ENCODE measurements around the gene WDR90.

The WDR90 gene

GRCh38 chr16:667780-668518 is 18.8 kb downstream of the WDR90 start, which contains the start of gene RHOT2 (continued):
- TF ChIP-seq, protein P1, sequence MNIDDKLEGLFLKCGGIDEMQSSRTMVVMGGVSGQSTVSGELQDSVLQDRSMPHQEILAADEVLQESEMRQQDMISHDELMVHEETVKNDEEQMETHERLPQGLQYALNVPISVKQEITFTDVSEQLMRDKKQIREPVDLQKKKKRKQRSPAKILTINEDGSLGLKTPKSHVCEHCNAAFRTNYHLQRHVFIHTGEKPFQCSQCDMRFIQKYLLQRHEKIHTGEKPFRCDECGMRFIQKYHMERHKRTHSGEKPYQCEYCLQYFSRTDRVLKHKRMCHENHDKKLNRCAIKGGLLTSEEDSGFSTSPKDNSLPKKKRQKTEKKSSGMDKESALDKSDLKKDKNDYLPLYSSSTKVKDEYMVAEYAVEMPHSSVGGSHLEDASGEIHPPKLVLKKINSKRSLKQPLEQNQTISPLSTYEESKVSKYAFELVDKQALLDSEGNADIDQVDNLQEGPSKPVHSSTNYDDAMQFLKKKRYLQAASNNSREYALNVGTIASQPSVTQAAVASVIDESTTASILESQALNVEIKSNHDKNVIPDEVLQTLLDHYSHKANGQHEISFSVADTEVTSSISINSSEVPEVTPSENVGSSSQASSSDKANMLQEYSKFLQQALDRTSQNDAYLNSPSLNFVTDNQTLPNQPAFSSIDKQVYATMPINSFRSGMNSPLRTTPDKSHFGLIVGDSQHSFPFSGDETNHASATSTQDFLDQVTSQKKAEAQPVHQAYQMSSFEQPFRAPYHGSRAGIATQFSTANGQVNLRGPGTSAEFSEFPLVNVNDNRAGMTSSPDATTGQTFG (tag by site-specific recombination; IDR thresholded peaks at IDR 0.05; ENCODE audit: borderline replicate concordance) = no peak
- TF ChIP-seq MEIS1 (CRISPR knock-in tag; IDR thresholded peaks at IDR 0.05; ENCODE audit: borderline replicate concordance) = no peak
- 0 out of 2 replicates have a peak, but pooled peaks have one; percentile 39 for TF ChIP-seq GLIS1 (tag by site-specific recombination; IDR thresholded peaks at IDR 0.05)
- TF ChIP-seq ZNF426 (tag by site-specific recombination; IDR thresholded peaks at IDR 0.05) = no peak
- TF ChIP-seq, protein P2, sequence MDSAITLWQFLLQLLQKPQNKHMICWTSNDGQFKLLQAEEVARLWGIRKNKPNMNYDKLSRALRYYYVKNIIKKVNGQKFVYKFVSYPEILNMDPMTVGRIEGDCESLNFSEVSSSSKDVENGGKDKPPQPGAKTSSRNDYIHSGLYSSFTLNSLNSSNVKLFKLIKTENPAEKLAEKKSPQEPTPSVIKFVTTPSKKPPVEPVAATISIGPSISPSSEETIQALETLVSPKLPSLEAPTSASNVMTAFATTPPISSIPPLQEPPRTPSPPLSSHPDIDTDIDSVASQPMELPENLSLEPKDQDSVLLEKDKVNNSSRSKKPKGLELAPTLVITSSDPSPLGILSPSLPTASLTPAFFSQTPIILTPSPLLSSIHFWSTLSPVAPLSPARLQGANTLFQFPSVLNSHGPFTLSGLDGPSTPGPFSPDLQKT (IDR thresholded peaks at IDR 0.05; ENCODE audit: borderline replicate concordance, low read depth, low read length) = peak; percentile 31; the same call in 1 of the 2 replicates
- TF ChIP-seq ZNF664 (tag by site-specific recombination; IDR thresholded peaks at IDR 0.05) = no peak
- TF ChIP-seq ZNF248 (tag by site-specific recombination; IDR thresholded peaks at IDR 0.05) = no peak
- no peak for TF ChIP-seq ZNF223 (tag by site-specific recombination; IDR thresholded peaks at IDR 0.05)
- TF ChIP-seq ZNF776 (tag by site-specific recombination; IDR thresholded peaks at IDR 0.05; ENCODE audit: borderline replicate concordance) = no peak
- peak; percentile 94 for TF ChIP-seq ZBTB11 (tag by site-specific recombination; conservative IDR thresholded peaks at IDR 0.05; ENCODE audit: low read depth)
- no peak for TF ChIP-seq ZNF138 (tag by site-specific recombination; IDR thresholded peaks at IDR 0.05; ENCODE audit: borderline replicate concordance)
- no peak for TF ChIP-seq ZNF324 (tag by site-specific recombination; IDR thresholded peaks at IDR 0.05)
- no peak for TF ChIP-seq ZNF2 (tag by site-specific recombination; IDR thresholded peaks at IDR 0.05)
- TF ChIP-seq ZNF837 (tag by site-specific recombination; IDR thresholded peaks at IDR 0.05) = no peak
- TF ChIP-seq GFI1B (tag by site-specific recombination; IDR thresholded peaks at IDR 0.05) = no peak
- no peak for TF ChIP-seq ZNF19 (tag by site-specific recombination; IDR thresholded peaks at IDR 0.05; ENCODE audit: low read depth)
- no peak for TF ChIP-seq ZNF146 (tag by site-specific recombination; IDR thresholded peaks at IDR 0.05)
- no peak for TF ChIP-seq ZNF23 (tag by site-specific recombination; IDR thresholded peaks at IDR 0.05; ENCODE audit: borderline replicate concordance)
- TF ChIP-seq KLF8 (tag by site-specific recombination; IDR thresholded peaks at IDR 0.05) = peak; percentile 36; the same call in 1 of the 2 replicates
- no peak for TF ChIP-seq ZNF302 (tag by site-specific recombination; IDR thresholded peaks at IDR 0.05; ENCODE audit: low read depth)
- no peak for TF ChIP-seq ZNF214 (tag by site-specific recombination; IDR thresholded peaks at IDR 0.05; ENCODE audit: borderline replicate concordance)
- TF ChIP-seq ZNF274 (IDR thresholded peaks at IDR 0.05; ENCODE audit: low read length) = no peak
- TF ChIP-seq ZNF274 (tag by site-specific recombination; IDR thresholded peaks at IDR 0.05; ENCODE audit: borderline replicate concordance) = no peak
- TF ChIP-seq WT1 (tag by site-specific recombination; IDR thresholded peaks at IDR 0.05) = no peak
- TF ChIP-seq OSR2 (tag by site-specific recombination; IDR thresholded peaks at IDR 0.05) = no peak
- TF ChIP-seq, protein P3, sequence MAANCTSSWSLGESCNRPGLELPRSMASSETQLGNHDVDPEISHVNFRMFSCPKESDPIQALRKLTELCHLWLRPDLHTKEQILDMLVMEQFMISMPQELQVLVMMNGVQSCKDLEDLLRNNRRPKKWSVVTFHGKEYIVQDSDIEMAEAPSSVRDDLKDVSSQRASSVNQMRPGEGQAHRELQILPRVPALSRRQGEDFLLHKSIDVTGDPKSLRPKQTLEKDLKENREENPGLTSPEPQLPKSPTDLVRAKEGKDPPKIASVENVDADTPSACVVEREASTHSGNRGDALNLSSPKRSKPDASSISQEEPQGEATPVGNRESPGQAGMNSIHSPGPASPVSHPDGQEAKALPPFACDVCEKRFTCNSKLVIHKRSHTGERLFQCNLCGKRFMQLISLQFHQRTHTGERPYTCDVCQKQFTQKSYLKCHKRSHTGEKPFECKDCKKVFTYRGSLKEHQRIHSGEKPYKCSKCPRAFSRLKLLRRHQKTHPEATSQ (tag by site-specific recombination; IDR thresholded peaks at IDR 0.05) = no peak
- no peak for TF ChIP-seq ZNF600 (tag by site-specific recombination; IDR thresholded peaks at IDR 0.05)
- no peak for TF ChIP-seq ZNF175 (tag by site-specific recombination; IDR thresholded peaks at IDR 0.05)
- TF ChIP-seq, protein P4, sequence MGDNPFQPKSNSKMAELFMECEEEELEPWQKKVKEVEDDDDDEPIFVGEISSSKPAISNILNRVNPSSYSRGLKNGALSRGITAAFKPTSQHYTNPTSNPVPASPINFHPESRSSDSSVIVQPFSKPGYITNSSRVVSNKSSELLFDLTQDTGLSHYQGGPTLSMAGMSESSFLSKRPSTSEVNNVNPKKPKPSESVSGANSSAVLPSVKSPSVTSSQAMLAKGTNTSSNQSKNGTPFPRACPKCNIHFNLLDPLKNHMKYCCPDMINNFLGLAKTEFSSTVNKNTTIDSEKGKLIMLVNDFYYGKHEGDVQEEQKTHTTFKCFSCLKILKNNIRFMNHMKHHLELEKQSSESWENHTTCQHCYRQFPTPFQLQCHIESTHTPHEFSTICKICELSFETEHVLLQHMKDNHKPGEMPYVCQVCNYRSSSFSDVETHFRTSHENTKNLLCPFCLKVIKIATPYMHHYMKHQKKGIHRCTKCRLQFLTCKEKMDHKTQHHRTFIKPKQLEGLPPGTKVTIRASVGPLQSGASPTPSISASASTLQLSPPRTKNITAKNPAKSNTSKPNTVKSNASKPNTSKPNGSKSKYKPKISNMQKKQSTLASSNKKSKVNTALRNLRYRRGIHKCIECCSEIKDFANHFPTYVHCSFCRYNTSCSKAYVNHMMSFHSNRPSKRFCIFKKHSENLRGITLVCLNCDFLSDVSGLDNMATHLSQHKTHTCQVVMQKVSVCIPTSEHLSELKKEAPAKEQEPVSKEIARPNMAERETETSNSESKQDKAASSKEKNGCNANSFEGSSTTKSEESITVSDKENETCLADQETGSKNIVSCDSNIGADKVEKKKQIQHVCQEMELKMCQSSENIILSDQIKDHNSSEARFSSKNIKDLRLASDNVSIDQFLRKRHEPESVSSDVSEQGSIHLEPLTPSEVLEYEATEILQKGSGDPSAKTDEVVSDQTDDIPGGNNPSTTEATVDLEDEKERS (tag by site-specific recombination; IDR thresholded peaks at IDR 0.05) = no peak
- no peak for TF ChIP-seq ZSCAN23 (tag by site-specific recombination; IDR thresholded peaks at IDR 0.05)

Measured in HEK293 (cell line).